ENCODE results near the gene METTL15. TPM values are rescaled to one million over a fixed set of nuclear protein-coding genes. Genes with fewer than 3 reads are reported as not detected.

The METTL15 gene
- total and polyA plus RNA-seq, 3 donors from 2014 or later = 8.2 to 25.7 (median 14.8) TPM

DNA sequence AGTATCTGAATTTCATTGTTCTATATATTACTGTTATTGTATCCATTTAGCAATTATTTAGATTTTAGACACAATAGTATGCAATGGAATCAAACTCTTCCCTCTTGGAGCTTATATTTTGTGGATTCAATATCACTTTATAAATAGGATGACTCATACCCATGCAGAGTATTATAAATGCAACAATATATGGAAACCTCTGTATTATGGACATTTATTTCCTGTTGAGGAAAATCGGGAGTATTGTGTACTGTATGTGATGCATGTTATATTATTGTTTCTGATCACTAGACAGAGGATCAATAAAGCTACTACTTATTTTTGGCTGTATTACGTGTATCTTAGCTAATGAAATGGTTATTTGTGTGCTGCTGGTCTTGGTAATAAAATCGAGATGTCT lies 770 bp downstream of the METTL15 start:
- H3K4me1 ChIP-seq = peaks cover 22% of the 10 kb centered on the region
- no peaks in the 10 kb centered on the region for H3K27me3 ChIP-seq
- no peaks in the 10 kb centered on the region for H3K36me3 ChIP-seq (ENCODE audit: low read depth, missing control alignments)
- WGBS, 2 donors = 55% methylated on average over 3 of the region's 3 CpGs
- no peak for DNase-seq
- peak overlapping the region in 1 of 2 donors; percentile 73 for H3K27ac ChIP-seq
- no peaks in the 10 kb centered on the region for H3K9me3 ChIP-seq
- peak overlapping the region in 1 of 2 donors; percentile 74 for H3K4me3 ChIP-seq
- intact Hi-C loops (cut with DNase I; ENCODE audit: low total_unique reads) = no loop called here
- TF ChIP-seq, protein P1, sequence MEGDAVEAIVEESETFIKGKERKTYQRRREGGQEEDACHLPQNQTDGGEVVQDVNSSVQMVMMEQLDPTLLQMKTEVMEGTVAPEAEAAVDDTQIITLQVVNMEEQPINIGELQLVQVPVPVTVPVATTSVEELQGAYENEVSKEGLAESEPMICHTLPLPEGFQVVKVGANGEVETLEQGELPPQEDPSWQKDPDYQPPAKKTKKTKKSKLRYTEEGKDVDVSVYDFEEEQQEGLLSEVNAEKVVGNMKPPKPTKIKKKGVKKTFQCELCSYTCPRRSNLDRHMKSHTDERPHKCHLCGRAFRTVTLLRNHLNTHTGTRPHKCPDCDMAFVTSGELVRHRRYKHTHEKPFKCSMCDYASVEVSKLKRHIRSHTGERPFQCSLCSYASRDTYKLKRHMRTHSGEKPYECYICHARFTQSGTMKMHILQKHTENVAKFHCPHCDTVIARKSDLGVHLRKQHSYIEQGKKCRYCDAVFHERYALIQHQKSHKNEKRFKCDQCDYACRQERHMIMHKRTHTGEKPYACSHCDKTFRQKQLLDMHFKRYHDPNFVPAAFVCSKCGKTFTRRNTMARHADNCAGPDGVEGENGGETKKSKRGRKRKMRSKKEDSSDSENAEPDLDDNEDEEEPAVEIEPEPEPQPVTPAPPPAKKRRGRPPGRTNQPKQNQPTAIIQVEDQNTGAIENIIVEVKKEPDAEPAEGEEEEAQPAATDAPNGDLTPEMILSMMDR (IDR thresholded peaks at IDR 0.05) = no peak
- no peak for TF ChIP-seq POLR2A (IDR thresholded peaks at IDR 0.05)

- H3K27me3 ChIP-seq = no peaks in the 10 kb centered on the region
These were observed 2.1 kb downstream of the METTL15 start for GRCh38 chr11:28110108-28110820.

GRCh38 chr11:28110821-28111200 lies 2.6 kb downstream of the METTL15 start:
- intact Hi-C loops (cut with DNase I; ENCODE audit: low total_unique reads) = no loop called here
- Histone ChIP-seq H3K4me1 (peaks cover 22% of the 10 kb centered on the region), H3K36me3 (ENCODE audit: low read depth, missing control alignments) (no peaks in the 10 kb centered on the region), H3K4me3 (peak overlapping the region; percentile 70 to 76), H3K27me3 (no peaks in the 10 kb centered on the region), H3K27ac (peak overlapping the region; percentile 84 to 86), H3K9me3 (no peaks in the 10 kb centered on the region)
- TF ChIP-seq POLR2A (IDR thresholded peaks at IDR 0.05) = no peak
- TF ChIP-seq, protein P1 (IDR thresholded peaks at IDR 0.05) = no peak
- no peak for DNase-seq

More at GRCh38 chr11:28110108-28110820, 2.1 kb downstream of the METTL15 start:
- Histone ChIP-seq H3K36me3 (ENCODE audit: low read depth, missing control alignments) (no peaks in the 10 kb centered on the region), H3K4me3 (peak overlapping the region; percentile 70 to 76), H3K4me1 (peaks cover 22% of the 10 kb centered on the region), H3K27ac (peak overlapping the region; percentile 84 to 86), H3K9me3 (no peaks in the 10 kb centered on the region)
- intact Hi-C loops (cut with DNase I; ENCODE audit: low total_unique reads) = no loop called here
- TF ChIP-seq, protein P1 (IDR thresholded peaks at IDR 0.05) = no peak
- TF ChIP-seq POLR2A (IDR thresholded peaks at IDR 0.05) = no peak
- 0 to 1% methylated on average over 31 of the region's 31 CpGs for WGBS, 2 donors
- peak; percentile 84 for DNase-seq

DNA sequence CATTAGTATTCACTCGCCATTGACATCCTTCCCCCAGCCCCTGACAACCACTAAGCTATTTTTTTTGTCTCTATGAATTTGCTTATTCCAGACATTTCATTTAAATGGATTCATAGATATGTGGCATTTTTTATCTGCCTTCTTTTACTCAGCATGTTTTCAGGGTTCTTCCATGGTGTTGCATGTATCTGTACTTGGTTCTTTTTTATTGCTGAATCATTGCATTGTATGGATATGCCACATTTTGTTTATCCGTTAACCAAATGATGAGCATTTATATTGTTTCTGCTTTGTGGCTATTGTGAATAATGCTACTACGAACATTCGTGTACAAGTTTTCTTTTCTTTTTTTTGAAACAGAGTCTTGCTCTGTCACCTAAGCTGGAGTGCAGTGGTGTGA lies 5.9 kb downstream of the METTL15 start:
- Histone ChIP-seq H3K27ac (no peak overlapping the region), H3K27me3 (no peaks in the 10 kb centered on the region), H3K9me3 (no peaks in the 10 kb centered on the region), H3K4me3 (no peak overlapping the region), H3K4me1 (peaks cover 19% of the 10 kb centered on the region), H3K36me3 (ENCODE audit: low read depth, missing control alignments) (no peaks in the 10 kb centered on the region)
- DNase-seq = no peak
- TF ChIP-seq, protein P1 (IDR thresholded peaks at IDR 0.05) = no peak
- no peak for TF ChIP-seq POLR2A (IDR thresholded peaks at IDR 0.05)
- intact Hi-C loops (cut with DNase I; ENCODE audit: low total_unique reads) = no loop called here
- 97 to 98% methylated on average over 4 of the region's 4 CpGs for WGBS, 2 donors

DNA sequence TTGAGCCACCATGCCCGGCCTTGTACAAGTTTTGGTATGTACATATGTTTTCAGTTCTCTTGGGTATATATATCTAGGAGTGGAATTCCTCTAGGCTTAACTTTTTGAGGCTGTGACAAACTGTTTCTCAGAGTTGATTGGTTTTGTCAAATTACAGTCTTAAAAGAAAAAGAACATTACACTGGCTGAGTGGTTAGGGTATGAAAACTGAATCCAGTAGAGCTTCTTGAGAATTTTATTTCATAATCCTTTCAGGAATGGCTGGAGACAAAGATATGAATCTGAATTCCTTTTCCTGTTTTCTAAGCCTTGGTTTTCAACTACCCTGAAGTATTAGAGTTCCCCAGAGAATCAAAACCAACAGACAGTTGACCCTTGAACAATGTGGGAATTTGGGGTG lies 6.5 kb downstream of the METTL15 start:
- no peak for TF ChIP-seq POLR2A (IDR thresholded peaks at IDR 0.05)
- intact Hi-C loops (cut with DNase I; ENCODE audit: low total_unique reads) = no loop called here
- DNase-seq = no peak
- Histone ChIP-seq H3K27ac (no peak overlapping the region), H3K27me3 (no peaks in the 10 kb centered on the region), H3K4me1 (peaks cover 13% of the 10 kb centered on the region), H3K9me3 (no peaks in the 10 kb centered on the region), H3K36me3 (ENCODE audit: low read depth, missing control alignments) (no peaks in the 10 kb centered on the region), H3K4me3 (no peak overlapping the region)
- 88 to 89% methylated on average over 1 of the region's 1 CpG for WGBS, 2 donors
